GM15510 (cell line): Measurements from ENCODE around the gene EYA4.

Source experiments
- POLR2A ChIP-seq: IDR thresholded peaks from 3 replicates; pipeline ENCODE4 v1.6.1; 2011; ENCODE audit warnings: borderline replicate concordance; ENCODE audit not compliant: insufficient read length; ENCODE audit errors: extremely low read depth

The EYA4 gene

GRCh38 chr6:133298801-133299200 is 57.6 kb downstream of the EYA4 start:
- no peak for TF ChIP-seq POLR2A

- no peak for TF ChIP-seq POLR2A
Observed at GRCh38 chr6:133300896-133301295, 59.7 kb downstream of the EYA4 start.

GRCh38 chr6:133301835-133302234 is 60.7 kb downstream of the EYA4 start:
- TF ChIP-seq POLR2A = no peak

GRCh38 chr6:133306931-133307330 is 65.8 kb downstream of the EYA4 start:
- no peak for TF ChIP-seq POLR2A

GRCh38 chr6:133309579-133309978 is 68.4 kb downstream of the EYA4 start:
- no peak for TF ChIP-seq POLR2A

- no peak for TF ChIP-seq POLR2A
Observed at GRCh38 chr6:133312006-133312405, 70.8 kb downstream of the EYA4 start.

GRCh38 chr6:133313068-133313467 is 71.9 kb downstream of the EYA4 start:
- no peak for TF ChIP-seq POLR2A

GRCh38 chr6:133314947-133315346 is 73.8 kb downstream of the EYA4 start:
- TF ChIP-seq POLR2A = no peak

- no peak for TF ChIP-seq POLR2A
Observed at GRCh38 chr6:133315811-133316210, 74.7 kb downstream of the EYA4 start.

GRCh38 chr6:133317704-133318103 is 76.5 kb downstream of the EYA4 start:
- no peak for TF ChIP-seq POLR2A

GRCh38 chr6:133326584-133326983 is 85.4 kb downstream of the EYA4 start:
- no peak for TF ChIP-seq POLR2A

GRCh38 chr6:133333852-133334251 is 92.7 kb downstream of the EYA4 start:
- TF ChIP-seq POLR2A = no peak

- no peak for TF ChIP-seq POLR2A
Observed at GRCh38 chr6:133337308-133337707, 96.2 kb downstream of the EYA4 start.

GRCh38 chr6:133339543-133340384 is 98.6 kb downstream of the EYA4 start:
- TF ChIP-seq POLR2A = no peak

- no peak for TF ChIP-seq POLR2A
Observed at GRCh38 chr6:133340557-133340956, 99.4 kb downstream of the EYA4 start.

- no peak for TF ChIP-seq POLR2A
Observed at GRCh38 chr6:133341607-133342158, 100.5 kb downstream of the EYA4 start.

- TF ChIP-seq POLR2A = no peak
Observed at GRCh38 chr6:133343220-133343619, 102.1 kb downstream of the EYA4 start.

GRCh38 chr6:133348846-133349245 is 107.7 kb downstream of the EYA4 start:
- TF ChIP-seq POLR2A = no peak
